ENCODE measurements around the gene NRAS.

DNA sequence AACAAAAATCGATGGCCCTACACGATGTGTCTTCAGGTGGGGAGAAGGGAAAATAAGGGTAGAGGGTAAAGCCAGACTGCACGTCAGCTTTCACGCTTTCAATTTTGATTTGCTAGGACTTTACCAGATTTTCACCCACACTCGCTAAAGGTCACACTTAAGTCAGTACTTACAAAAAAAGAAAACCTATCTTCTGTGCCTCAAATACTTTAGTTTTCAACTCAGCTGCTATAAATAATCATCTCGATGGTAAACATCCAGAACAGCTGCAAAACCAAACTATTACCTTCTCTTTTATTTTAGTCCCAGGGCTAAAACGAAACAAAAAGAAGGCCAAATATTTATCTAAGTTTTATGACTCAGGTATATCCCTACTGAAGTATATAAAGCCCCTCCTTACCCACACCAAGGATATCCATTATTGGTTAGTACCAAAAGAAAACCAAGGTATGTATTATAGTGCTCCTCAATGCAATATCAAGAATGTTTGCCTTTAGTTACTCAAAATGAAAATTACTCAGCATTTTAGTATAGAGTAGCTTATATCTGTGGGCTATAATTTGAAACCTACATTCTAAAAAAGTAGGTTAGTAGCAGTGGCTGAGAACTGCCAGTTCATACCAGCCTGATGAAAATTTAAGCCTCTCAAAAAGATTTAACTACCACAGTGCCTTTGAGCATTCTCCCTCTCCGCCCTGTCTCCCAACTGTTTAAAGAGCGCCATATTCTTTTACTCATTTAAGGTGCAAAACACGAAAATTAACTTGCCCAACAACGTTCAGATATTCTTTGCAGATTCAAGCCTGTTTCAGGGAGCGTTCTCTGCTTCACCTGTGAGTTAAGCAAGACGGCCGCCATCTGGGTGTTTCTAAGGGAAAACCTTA is 39.7 kb upstream of the NRAS start:
- TF ChIP-seq SP1 (IDR thresholded peaks at IDR 0.05; ENCODE audit: low read depth): no peak
- TF ChIP-seq, protein P1, sequence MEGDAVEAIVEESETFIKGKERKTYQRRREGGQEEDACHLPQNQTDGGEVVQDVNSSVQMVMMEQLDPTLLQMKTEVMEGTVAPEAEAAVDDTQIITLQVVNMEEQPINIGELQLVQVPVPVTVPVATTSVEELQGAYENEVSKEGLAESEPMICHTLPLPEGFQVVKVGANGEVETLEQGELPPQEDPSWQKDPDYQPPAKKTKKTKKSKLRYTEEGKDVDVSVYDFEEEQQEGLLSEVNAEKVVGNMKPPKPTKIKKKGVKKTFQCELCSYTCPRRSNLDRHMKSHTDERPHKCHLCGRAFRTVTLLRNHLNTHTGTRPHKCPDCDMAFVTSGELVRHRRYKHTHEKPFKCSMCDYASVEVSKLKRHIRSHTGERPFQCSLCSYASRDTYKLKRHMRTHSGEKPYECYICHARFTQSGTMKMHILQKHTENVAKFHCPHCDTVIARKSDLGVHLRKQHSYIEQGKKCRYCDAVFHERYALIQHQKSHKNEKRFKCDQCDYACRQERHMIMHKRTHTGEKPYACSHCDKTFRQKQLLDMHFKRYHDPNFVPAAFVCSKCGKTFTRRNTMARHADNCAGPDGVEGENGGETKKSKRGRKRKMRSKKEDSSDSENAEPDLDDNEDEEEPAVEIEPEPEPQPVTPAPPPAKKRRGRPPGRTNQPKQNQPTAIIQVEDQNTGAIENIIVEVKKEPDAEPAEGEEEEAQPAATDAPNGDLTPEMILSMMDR (IDR thresholded peaks at IDR 0.05 in 2 of 3, conservative IDR thresholded peaks at IDR 0.05 in 1 of 3; ENCODE audit: borderline replicate concordance in 1 of 3, insufficient read depth in 1 of 3, low read depth in 2 of 3, low read length in 2 of 3): no peak
- TF ChIP-seq CEBPB (IDR thresholded peaks at IDR 0.05; ENCODE audit: low read depth): no peak
- TF ChIP-seq, protein P2, sequence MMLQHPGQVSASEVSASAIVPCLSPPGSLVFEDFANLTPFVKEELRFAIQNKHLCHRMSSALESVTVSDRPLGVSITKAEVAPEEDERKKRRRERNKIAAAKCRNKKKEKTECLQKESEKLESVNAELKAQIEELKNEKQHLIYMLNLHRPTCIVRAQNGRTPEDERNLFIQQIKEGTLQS (IDR thresholded peaks at IDR 0.05): no peak
- TF ChIP-seq POLR2AphosphoS5 (IDR thresholded peaks at IDR 0.05; ENCODE audit: low read depth, low read length): no peak
- TF ChIP-seq POLR2A (IDR thresholded peaks at IDR 0.05; ENCODE audit: borderline replicate concordance, extremely low read depth, insufficient read depth, insufficient read length): no peak
- TF ChIP-seq EZH2phosphoT487 (IDR thresholded peaks at IDR 0.05; ENCODE audit: borderline replicate concordance): no peak
- TF ChIP-seq RAD21 (IDR thresholded peaks at IDR 0.05; ENCODE audit: low read depth): no peak
- no peak for TF ChIP-seq FOSL1 (IDR thresholded peaks at IDR 0.05; ENCODE audit: low read depth)
- TF ChIP-seq SRF (IDR thresholded peaks at IDR 0.05; ENCODE audit: low read depth): no peak
- TF ChIP-seq EZH2 (IDR thresholded peaks at IDR 0.05): no peak
- TF ChIP-seq, protein P3, sequence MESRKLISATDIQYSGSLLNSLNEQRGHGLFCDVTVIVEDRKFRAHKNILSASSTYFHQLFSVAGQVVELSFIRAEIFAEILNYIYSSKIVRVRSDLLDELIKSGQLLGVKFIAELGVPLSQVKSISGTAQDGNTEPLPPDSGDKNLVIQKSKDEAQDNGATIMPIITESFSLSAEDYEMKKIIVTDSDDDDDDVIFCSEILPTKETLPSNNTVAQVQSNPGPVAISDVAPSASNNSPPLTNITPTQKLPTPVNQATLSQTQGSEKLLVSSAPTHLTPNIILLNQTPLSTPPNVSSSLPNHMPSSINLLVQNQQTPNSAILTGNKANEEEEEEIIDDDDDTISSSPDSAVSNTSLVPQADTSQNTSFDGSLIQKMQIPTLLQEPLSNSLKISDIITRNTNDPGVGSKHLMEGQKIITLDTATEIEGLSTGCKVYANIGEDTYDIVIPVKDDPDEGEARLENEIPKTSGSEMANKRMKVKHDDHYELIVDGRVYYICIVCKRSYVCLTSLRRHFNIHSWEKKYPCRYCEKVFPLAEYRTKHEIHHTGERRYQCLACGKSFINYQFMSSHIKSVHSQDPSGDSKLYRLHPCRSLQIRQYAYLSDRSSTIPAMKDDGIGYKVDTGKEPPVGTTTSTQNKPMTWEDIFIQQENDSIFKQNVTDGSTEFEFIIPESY (IDR thresholded peaks at IDR 0.05; ENCODE audit: extremely low read depth, insufficient replicate concordance, low read length): no peak
- TF ChIP-seq SIN3A (IDR thresholded peaks at IDR 0.05; ENCODE audit: low read depth): no peak
